Mucosa of descending colon (tissue), 3 donors: ENCODE measurements around the gene CEBPB. TPM values are rescaled to one million over a fixed set of nuclear protein-coding genes. Genes with fewer than 3 reads are reported as not detected.

ENCODE experiments used
- ATAC-seq: fragments of 200-7000 bp; cut with Tn5 transposase; one replicate; pipeline ENCODE4 v1.9.1; 2020; ENCODE audit warnings: mild to moderate bottlenecking, moderate library complexity
- DNase-seq, 3 donors: peaks; one replicate each; pipeline ENCODE4 v3.0.0-alpha.2; 2020
- H3K36me3 ChIP-seq: fragments of 200-600 bp; one replicate; pipeline ENCODE4 v1.8.0; 2021; ENCODE audit warnings: low read depth, mild to moderate bottlenecking
- H3K4me1 ChIP-seq: fragments of 200-600 bp; one replicate; pipeline ENCODE4 v1.8.0; 2021; ENCODE audit warnings: low read depth, mild to moderate bottlenecking
- H3K4me3 ChIP-seq: fragments of 200-600 bp; one replicate; pipeline ENCODE4 v1.8.0; 2021; ENCODE audit warnings: mild to moderate bottlenecking
- H3K9me3 ChIP-seq: fragments of 200-600 bp; one replicate; pipeline ENCODE4 v1.8.0; 2021; ENCODE audit warnings: mild to moderate bottlenecking
- CTCF ChIP-seq: fragments of 200-600 bp; IDR thresholded peaks from one replicate; pipeline ENCODE4 v1.8.0; 2022; ENCODE audit warnings: antibody characterized with exemption, mild to moderate bottlenecking
- intact Hi-C, 2 donors: fragments of 100-400 bp; cut with DNase I in 1 of 2; cut with micrococcal nuclease in 1 of 2; formaldehyde crosslinking; loops; one replicate each; pipeline versions ENCODE4 v1.11.0 to v1.11.1; 2022; cut with DNase I, micrococcal nuclease
- long read RNA-seq, 2 donors: library from polyadenylated mRNA; unstranded; transcript quantifications; one replicate each; pipeline ENCODE4 v2.0.0, GENCODE V29; 2019 to 2021
- total RNA-seq, 3 donors: library from RNA; stranded (reverse); fragmentation: NEBNext Ultra II Directional in 2 of 3; extraction: Animal tissue kit (Norgen Biotek cat#: 25700) in 2 of 3; gene quantifications; one replicate each; pipeline versions ENCODE4 v1.2.1 to v1.2.4, GENCODE V29; 2021 to 2023
- donor health status: DM: no; HTN: no; CAD: no; lungs with moderate emphysema.
- donor health status: DM: no; HTN: no; CAD: no.
- donor health status: DM: no; HTN: yes; CAD: no.

CEBPB gene
- total RNA-seq: 10 to 100 TPM; 20.2 to 86.7 (median 41.3) TPM
- long read RNA-seq, donor 1, transcript CEBPB-201 (1 exons, 1,956 nt): major isoform, 227 of 236 reads
- long read RNA-seq, donor 1, partial matches to known transcripts: 0 of 236 reads
- long read RNA-seq, donor 1, other reads (novel, unspliced or antisense): 9 of 236 reads
- long read RNA-seq, donor 2: 0 reads

GRCh38 chr20:50190251-50191064, at the start of gene CEBPB:
Gene CEBPB (plus strand): TSS chr20:50190830. CDS start chr20:50191034, 204 bp downstream.
- intact Hi-C loops: loop anchor here in 1 of 2 donors (10.0 kb wide), 1 partner anchor 94 kb away; no protein-coding TSS in a partner anchor
- H3K4me1 ChIP-seq: peaks cover 18% of the 10 kb centered on the region

DNA sequence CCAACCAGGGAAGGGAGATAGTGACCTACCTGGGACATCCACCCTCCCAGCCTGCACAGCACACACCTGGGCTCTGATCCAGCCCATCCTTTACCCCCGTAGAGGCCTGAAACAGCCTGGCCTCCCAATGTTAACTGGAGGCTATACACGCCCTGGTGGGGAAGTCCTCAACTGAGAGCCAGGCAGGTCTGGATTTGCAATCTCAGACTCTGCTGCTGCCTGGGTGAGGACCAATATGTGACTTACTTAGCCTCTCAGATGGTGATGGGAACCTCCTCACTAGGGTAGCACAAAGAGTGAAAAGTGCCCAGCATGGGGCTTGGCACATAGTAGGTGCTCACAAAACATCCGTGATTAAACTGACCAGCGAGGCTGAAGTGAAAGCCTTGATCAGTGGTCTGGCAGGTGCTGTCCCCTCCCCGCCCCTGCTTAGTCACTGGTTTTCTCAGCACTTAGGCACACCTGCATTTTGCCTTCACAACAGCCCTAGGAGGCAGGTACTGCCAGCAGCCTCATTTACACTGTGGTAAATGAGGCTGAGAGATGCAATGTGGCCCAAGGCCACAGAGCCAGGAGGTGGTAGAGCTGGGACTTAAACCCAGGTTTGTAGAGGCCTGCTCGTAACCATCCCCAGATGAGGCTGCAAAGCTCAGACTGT, 49.5 kb upstream of the CEBPB start:
- ATAC-seq (no peak), DNase-seq (no peak)
- Histone ChIP-seq H3K9me3 (no peaks in the 10 kb centered on the region), H3K4me1 (no peaks in the 10 kb centered on the region), H3K4me3 (no peak overlapping the region), H3K36me3 (peaks cover 7% of the 10 kb centered on the region)
- TF ChIP-seq CTCF: no peak
- intact Hi-C loops: no loop called here

More at GRCh38 chr20:50190251-50191064, at the start of gene CEBPB:
- TF ChIP-seq CTCF: peak; percentile 45
- no peaks in the 10 kb centered on the region for H3K36me3 ChIP-seq
- peak within 1 kb of the TSS; percentile 63 for H3K4me3 ChIP-seq
- ATAC-seq (peak; percentile 76), DNase-seq (peak; percentile 90 to 91 (median 91))
- H3K9me3 ChIP-seq: no peaks in the 10 kb centered on the region

- ATAC-seq (no peak), DNase-seq (no peak)
- intact Hi-C loops: no loop called here
- Histone ChIP-seq H3K4me1 (peaks cover 4% of the 10 kb centered on the region), H3K36me3 (peaks cover 7% of the 10 kb centered on the region), H3K4me3 (no peak overlapping the region), H3K9me3 (no peaks in the 10 kb centered on the region)
- no peak for TF ChIP-seq CTCF
These were observed 48.6 kb upstream of the CEBPB start for GRCh38 chr20:50141811-50142561.

DNA sequence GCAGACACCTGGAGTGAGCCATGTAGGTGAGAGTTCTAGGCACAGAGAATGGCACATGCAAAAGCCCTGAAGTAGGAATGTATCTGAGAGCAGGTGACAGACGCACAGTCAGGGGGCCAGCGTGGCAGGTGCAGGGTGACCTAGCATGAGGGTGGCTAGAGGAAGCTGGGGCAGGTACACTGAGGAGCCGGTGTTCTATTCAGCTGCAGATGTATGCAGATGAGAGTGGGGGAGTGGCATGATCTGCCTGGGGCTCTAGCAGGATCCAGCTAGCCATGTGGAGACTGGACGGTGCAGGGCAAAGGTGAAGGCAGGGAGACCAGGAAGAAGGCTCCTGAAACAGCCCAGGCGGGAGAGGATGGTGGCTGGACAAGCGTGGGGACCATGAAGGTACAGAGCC, 47.8 kb upstream of the CEBPB start:
- peaks cover 7% of the 10 kb centered on the region for H3K36me3 ChIP-seq

More for the DNA sequence above, 47.8 kb upstream of the CEBPB start:
- DNase-seq (no peak), ATAC-seq (peak; percentile 20)
- intact Hi-C loops: no loop called here
- no peak for TF ChIP-seq CTCF
- Histone ChIP-seq H3K4me1 (peaks cover 10% of the 10 kb centered on the region), H3K4me3 (no peak overlapping the region), H3K9me3 (no peaks in the 10 kb centered on the region)
